HepG2 (cell line): Measurements from ENCODE around the gene YWHAH.

ENCODE experiments used
- PHF20 ChIP-seq: sonication (generic); formaldehyde crosslinking; IDR thresholded peaks from 2 replicates; pipeline ENCODE4 v1.5.0; 2020; ENCODE audit warnings: mild to moderate bottlenecking, missing genetic modification reagents
- RAD21 ChIP-seq: fragments of 450-650 bp; formaldehyde crosslinking; IDR thresholded peaks from 2 replicates; pipeline ENCODE4 v1.5.0; 2020; ENCODE audit warnings: mild to moderate bottlenecking
- ZNF850 ChIP-seq: sonication (generic); formaldehyde crosslinking; conservative IDR thresholded peaks from 2 replicates; pipeline ENCODE4 v1.9.0; 2021; ENCODE audit warnings: mild to moderate bottlenecking, missing genetic modification reagents
- TF ChIP-seq, protein P1 (sequence below), 2 experiments: sonication (generic) in 1 of 2; formaldehyde crosslinking in 1 of 2; IDR thresholded peaks; 2 replicates each; pipeline versions ENCODE4 v1.4.0 to v1.6.1; 2018 to 2020; ENCODE audit warnings: missing genetic modification reagents in 2 of 2, borderline replicate concordance in 1 of 2, low read depth in 1 of 2, mild to moderate bottlenecking in 1 of 2, missing biosample characterization in 1 of 2

DNA sequence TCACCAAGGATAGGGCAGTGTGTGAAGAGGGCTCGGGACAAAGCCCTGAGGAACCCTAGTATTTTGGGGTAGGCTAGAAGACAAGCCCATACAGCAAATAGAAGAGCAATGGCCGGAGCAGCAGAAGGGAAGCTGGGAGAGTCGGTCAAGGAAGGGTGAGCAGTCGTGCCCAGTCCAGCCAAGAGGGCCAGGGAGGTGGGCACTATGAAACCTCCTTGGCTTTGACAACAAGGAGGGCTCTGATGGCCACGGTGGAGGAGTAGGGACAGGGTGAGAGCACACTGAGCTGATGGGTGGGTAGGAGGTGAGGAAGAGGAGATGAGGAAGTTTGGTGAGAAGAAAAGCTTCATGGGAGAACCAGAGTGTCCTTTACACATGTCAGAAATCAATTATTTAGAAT is 2.2 kb upstream of the YWHAH start:
- TF ChIP-seq PHF20 (CRISPR knock-in tag) (no peak), RAD21 (no peak), ZNF850 (CRISPR knock-in tag) (no peak)
- TF ChIP-seq, protein P1, sequence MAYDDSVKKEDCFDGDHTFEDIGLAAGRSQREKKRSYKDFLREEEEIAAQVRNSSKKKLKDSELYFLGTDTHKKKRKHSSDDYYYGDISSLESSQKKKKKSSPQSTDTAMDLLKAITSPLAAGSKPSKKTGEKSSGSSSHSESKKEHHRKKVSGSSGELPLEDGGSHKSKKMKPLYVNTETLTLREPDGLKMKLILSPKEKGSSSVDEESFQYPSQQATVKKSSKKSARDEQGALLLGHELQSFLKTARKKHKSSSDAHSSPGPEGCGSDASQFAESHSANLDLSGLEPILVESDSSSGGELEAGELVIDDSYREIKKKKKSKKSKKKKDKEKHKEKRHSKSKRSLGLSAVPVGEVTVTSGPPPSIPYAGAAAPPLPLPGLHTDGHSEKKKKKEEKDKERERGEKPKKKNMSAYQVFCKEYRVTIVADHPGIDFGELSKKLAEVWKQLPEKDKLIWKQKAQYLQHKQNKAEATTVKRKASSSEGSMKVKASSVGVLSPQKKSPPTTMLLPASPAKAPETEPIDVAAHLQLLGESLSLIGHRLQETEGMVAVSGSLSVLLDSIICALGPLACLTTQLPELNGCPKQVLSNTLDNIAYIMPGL (CRISPR knock-in tag; IDR thresholded peaks at IDR 0.05; ENCODE audit: borderline replicate concordance in 1 of 2, low read depth in 1 of 2), result no peak
